ENCODE results near the gene REXO1. TPM values are rescaled to one million over a fixed set of nuclear protein-coding genes. Genes with fewer than 3 reads are reported as not detected.
A peak's percentile ranks its signal among the peaks of the same experiment; 100 is the strongest.

REXO1 gene
- total and polyA plus RNA-seq, 5 donors = 12.8 to 22.1 (median 15.5) TPM

- H3K4me3 ChIP-seq (ENCODE audit: low read length) = no peak overlapping the region
- 69% methylated on average over 63 of the region's 63 CpGs for WGBS
- intact Hi-C loops (cut with DNase I) = no loop called here
- H3K4me1 ChIP-seq (ENCODE audit: control insufficient read depth, insufficient read depth, low read length) = no peaks in the 10 kb centered on the region
- H3K9me3 ChIP-seq (ENCODE audit: control insufficient read depth, low read length) = no peaks in the 10 kb centered on the region
- DNase-seq = peak in 2 of 3 donors; percentile 54 to 63
- H3K27ac ChIP-seq (ENCODE audit: low read length) = no peak overlapping the region
- ATAC-seq = no peak
- H3K27me3 ChIP-seq (ENCODE audit: control insufficient read depth, insufficient read depth) = no peaks in the 10 kb centered on the region
Measured at GRCh38 chr19:1826557-1827521, 21.4 kb downstream of the REXO1 start.

GRCh38 chr19:1825909-1826556 lies 22.2 kb downstream of the REXO1 start:
- ATAC-seq = peak; percentile 67 to 75
- WGBS = 35% methylated on average over 15 of the region's 15 CpGs
- Histone ChIP-seq H3K9me3 (ENCODE audit: control insufficient read depth, low read length) (no peaks in the 10 kb centered on the region), H3K27me3 (ENCODE audit: control insufficient read depth, insufficient read depth) (no peaks in the 10 kb centered on the region), H3K4me3 (ENCODE audit: low read length) (no peak overlapping the region), H3K4me1 (ENCODE audit: control insufficient read depth, insufficient read depth, low read length) (no peaks in the 10 kb centered on the region), H3K27ac (ENCODE audit: low read length) (no peak overlapping the region)
- intact Hi-C loops (cut with DNase I) = no loop called here
- peak; percentile 79 to 93 (median 89) for DNase-seq

- Histone ChIP-seq H3K27me3 (ENCODE audit: control insufficient read depth, insufficient read depth) (no peaks in the 10 kb centered on the region), H3K4me3 (ENCODE audit: low read length) (no peak overlapping the region), H3K4me1 (ENCODE audit: control insufficient read depth, insufficient read depth, low read length) (no peaks in the 10 kb centered on the region), H3K27ac (ENCODE audit: low read length) (no peak overlapping the region), H3K9me3 (ENCODE audit: control insufficient read depth, low read length) (no peaks in the 10 kb centered on the region)
- WGBS = 71% methylated on average over 14 of the region's 14 CpGs
- peak in 1 of 2 donors; percentile 57 for ATAC-seq
- intact Hi-C loops (cut with DNase I) = no loop called here
- DNase-seq = peak in 1 of 3 donors; percentile 53
Measured at GRCh38 chr19:1824252-1824622, 24.0 kb downstream of the REXO1 start.

GRCh38 chr19:1823539-1824251 lies 24.6 kb downstream of the REXO1 start:
- Histone ChIP-seq H3K27me3 (ENCODE audit: control insufficient read depth, insufficient read depth) (no peaks in the 10 kb centered on the region), H3K9me3 (ENCODE audit: control insufficient read depth, low read length) (no peaks in the 10 kb centered on the region), H3K27ac (ENCODE audit: low read length) (no peak overlapping the region), H3K4me3 (ENCODE audit: low read length) (no peak overlapping the region), H3K4me1 (ENCODE audit: control insufficient read depth, insufficient read depth, low read length) (no peaks in the 10 kb centered on the region)
- 89% methylated on average over 36 of the region's 36 CpGs for WGBS
- DNase-seq (peak in 2 of 3 donors; percentile 56), ATAC-seq (no peak)
- intact Hi-C loops (cut with DNase I) = no loop called here

GRCh38 chr19:1823020-1823419 lies 25.3 kb downstream of the REXO1 start:
- no peak overlapping the region for H3K4me3 ChIP-seq (ENCODE audit: low read length)
- H3K9me3 ChIP-seq (ENCODE audit: control insufficient read depth, low read length) = no peaks in the 10 kb centered on the region
- 86% methylated on average over 8 of the region's 8 CpGs for WGBS
- no peak for ATAC-seq
- H3K27me3 ChIP-seq (ENCODE audit: control insufficient read depth, insufficient read depth) = no peaks in the 10 kb centered on the region
- DNase-seq = no peak
- intact Hi-C loops (cut with DNase I) = no loop called here
- no peak overlapping the region for H3K27ac ChIP-seq (ENCODE audit: low read length)
- no peaks in the 10 kb centered on the region for H3K4me1 ChIP-seq (ENCODE audit: control insufficient read depth, insufficient read depth, low read length)

GRCh38 chr19:1822210-1822609 lies 26.1 kb downstream of the REXO1 start:
- intact Hi-C loops (cut with DNase I) = no loop called here
- Histone ChIP-seq H3K27me3 (ENCODE audit: control insufficient read depth, insufficient read depth) (no peaks in the 10 kb centered on the region), H3K4me1 (ENCODE audit: control insufficient read depth, insufficient read depth, low read length) (no peaks in the 10 kb centered on the region), H3K9me3 (ENCODE audit: control insufficient read depth, low read length) (no peaks in the 10 kb centered on the region), H3K4me3 (ENCODE audit: low read length) (no peak overlapping the region), H3K27ac (ENCODE audit: low read length) (no peak overlapping the region)
- 91% methylated on average over 19 of the region's 19 CpGs for WGBS
- no peak for ATAC-seq
- DNase-seq = peak in 1 of 3 donors; percentile 35

GRCh38 chr19:1819341-1820255 lies 28.7 kb downstream of the REXO1 start:
- H3K4me1 ChIP-seq (ENCODE audit: control insufficient read depth, insufficient read depth, low read length) = no peaks in the 10 kb centered on the region
- intact Hi-C loops (cut with DNase I) = no loop called here
- H3K27me3 ChIP-seq (ENCODE audit: control insufficient read depth, insufficient read depth) = no peaks in the 10 kb centered on the region
- H3K27ac ChIP-seq (ENCODE audit: low read length) = no peak overlapping the region
- DNase-seq = no peak
- 86% methylated on average over 43 of the region's 43 CpGs for WGBS
- ATAC-seq = no peak
- H3K9me3 ChIP-seq (ENCODE audit: control insufficient read depth, low read length) = no peaks in the 10 kb centered on the region
- H3K4me3 ChIP-seq (ENCODE audit: low read length) = no peak overlapping the region

- intact Hi-C loops (cut with DNase I) = no loop called here
- Histone ChIP-seq H3K27me3 (ENCODE audit: control insufficient read depth, insufficient read depth) (no peaks in the 10 kb centered on the region), H3K4me3 (ENCODE audit: low read length) (no peak overlapping the region), H3K4me1 (ENCODE audit: control insufficient read depth, insufficient read depth, low read length) (no peaks in the 10 kb centered on the region), H3K9me3 (ENCODE audit: control insufficient read depth, low read length) (no peaks in the 10 kb centered on the region), H3K27ac (ENCODE audit: low read length) (no peak overlapping the region)
- DNase-seq (peak in 1 of 3 donors; percentile 32), ATAC-seq (no peak)
- WGBS = 91% methylated on average over 33 of the region's 33 CpGs
Measured at GRCh38 chr19:1818549-1819195, 29.6 kb downstream of the REXO1 start.

- DNase-seq = peak in 1 of 3 donors; percentile 54
- Histone ChIP-seq H3K27ac (ENCODE audit: low read length) (no peak overlapping the region), H3K9me3 (ENCODE audit: control insufficient read depth, low read length) (no peaks in the 10 kb centered on the region), H3K4me1 (ENCODE audit: control insufficient read depth, insufficient read depth, low read length) (peaks cover 3% of the 10 kb centered on the region), H3K4me3 (ENCODE audit: low read length) (no peak overlapping the region), H3K27me3 (ENCODE audit: control insufficient read depth, insufficient read depth) (no peaks in the 10 kb centered on the region)
- intact Hi-C loops (cut with DNase I) = no loop called here
- ATAC-seq = no peak
- WGBS = 88% methylated on average over 25 of the region's 25 CpGs
Measured at GRCh38 chr19:1817553-1818179, 30.6 kb downstream of the REXO1 start.
